ENCODE results near the gene SRPK2.
"Not testable (repeated sequence)": the region's sequence is repeated elsewhere in the genome, so short reads cannot be mapped to it uniquely, and the experiment has no call there.

Gene SRPK2

DNA sequence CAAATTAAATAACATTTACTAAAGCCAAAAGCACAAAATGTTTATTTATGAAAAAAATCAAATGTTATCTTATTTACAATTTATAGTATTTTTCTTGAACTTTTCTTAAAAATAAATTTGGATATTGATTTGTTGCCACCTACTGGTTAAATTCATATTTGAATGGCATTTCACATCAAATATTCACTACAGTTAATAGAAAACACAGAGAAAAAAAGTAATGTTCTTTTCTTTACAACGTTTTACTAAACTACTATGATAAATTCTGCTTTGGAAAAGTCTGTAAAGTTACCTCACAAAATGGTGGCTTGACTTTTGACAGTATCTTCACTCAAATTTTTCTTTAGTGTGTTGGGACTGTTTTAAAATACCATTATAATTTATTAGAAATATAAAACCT, 52.7 kb downstream of the SRPK2 start:
- DNase-seq: peak in 1 of 2 experiments; percentile 15

DNA sequence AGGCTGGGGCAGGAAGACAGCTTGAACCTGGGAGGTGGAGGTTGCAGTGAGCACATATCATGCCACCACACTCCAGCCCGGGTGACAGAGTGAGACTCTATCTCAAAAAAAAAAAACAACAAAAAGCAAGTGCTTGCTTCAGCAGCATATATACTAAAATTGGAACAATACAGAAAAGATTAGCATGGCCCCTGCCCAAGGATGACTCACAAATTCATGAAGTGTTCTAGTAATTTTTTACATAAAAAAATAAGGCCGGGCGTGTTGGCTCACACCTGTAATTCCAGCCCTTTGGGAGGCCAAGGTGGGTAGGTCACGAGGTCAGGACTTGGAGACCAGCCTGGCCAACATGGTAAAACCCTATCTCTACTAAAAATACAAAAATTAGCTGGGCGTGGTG, 56.1 kb downstream of the SRPK2 start:
- DNase-seq: not testable (repeated sequence)

DNA sequence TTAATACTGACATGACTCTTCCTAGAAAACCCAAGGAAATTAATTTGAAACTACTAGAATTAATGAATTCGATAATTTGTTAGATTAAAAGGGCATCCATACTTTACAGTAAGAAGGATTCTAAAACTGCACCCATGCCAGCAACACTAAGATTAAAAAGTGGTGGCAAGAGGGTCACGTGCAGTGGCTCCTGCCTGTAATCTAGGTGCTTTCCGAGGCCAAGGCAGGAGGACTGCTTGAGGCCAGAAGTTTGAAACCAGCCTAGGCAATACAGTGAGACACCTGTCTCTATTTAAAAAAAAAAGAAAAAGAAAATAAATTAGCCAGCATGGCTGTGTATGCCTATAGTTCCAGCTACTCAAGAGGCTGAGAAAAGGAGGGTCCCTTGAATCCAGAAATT, 58.2 kb downstream of the SRPK2 start:
- no peak for DNase-seq

DNA sequence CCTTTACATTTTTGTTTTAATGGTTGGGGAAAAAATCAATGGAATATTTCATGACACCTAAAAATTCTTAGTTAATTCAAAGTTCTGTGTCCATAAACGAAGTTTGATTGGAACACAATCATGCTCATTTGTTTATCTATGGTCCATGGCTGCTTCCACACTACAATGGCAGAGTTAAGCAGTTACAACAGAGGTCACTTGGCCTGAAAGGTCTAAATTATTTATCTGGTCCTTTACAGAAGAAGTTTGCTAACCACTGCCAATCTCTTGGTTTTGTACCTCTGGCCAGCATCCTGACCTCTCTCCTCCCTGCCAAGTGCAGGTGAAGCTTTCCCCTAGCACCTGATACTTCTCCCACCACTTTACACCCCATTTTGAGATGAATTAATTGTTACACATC, 61.5 kb downstream of the SRPK2 start:
- no peak for DNase-seq

DNA sequence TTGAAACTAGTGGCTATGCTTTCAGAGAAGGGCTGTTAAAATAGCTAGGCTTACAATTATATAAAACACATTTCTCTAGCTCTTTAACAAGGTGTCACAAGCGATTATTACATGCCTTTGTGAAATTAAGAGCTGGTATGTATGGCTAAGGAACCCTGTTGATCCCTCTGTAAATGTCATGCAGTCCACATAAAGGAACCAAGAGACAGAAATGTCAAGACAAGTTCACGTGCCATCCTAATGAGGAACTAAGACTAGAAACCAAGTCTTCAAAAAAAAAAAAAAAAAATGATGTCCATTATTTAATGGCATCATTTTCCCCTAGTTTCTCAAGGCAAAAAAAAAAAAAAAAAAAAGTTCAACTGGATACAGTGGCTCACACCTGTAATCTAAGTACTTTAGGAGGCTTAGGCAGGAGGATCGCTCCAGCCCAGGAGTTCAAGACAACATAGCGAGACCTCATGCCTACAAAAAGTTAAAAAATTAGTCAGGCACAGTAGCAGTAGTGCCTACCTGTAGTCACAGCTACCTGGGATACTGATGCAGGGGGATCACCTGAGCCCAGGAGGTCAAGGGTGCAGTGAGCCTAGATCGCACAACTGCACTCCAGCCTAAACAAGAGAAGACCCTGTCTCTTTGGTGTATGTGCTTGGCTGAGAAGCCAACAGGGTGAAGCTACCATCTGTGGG, 63.4 kb downstream of the SRPK2 start:
- DNase-seq: no peak

DNA sequence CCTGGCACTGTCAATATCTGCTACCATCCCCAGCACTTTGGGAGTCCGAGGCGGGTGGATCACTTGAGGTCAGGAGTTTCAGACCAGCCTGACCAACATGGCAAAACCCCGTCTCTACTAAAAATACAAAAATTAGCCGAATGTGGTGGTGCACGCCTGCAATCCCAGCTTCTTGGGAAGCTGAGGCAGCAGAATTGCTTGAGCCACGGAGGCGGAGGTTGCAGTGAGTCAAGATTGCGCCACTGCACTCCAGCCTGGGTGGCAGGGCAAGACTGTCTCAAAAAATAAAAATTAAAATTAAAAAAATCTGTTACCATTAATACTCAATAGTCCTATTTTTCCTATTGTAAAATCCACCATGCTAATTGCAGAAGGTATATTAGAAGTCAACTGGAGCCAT, 64.1 kb downstream of the SRPK2 start:
- not testable (repeated sequence) for DNase-seq

DNA sequence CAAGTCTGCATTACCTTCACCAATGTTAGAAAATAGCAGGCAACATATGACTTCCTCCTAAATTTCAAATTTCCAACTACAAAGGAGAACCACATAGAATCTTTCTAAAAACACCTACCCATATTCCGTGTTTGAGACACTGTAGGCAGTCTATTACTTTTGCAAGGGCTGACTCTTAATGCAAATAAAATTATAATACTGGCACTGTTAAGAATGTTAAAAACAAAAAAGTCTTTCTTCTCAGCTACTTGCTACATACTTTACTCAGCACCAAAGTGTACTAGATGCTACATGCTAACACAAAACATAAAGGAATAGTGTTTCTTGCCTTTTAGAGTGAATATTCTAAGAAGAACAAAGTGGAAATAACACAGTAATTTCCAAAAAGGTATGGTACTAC, 65.4 kb downstream of the SRPK2 start:
- DNase-seq: no peak

DNA sequence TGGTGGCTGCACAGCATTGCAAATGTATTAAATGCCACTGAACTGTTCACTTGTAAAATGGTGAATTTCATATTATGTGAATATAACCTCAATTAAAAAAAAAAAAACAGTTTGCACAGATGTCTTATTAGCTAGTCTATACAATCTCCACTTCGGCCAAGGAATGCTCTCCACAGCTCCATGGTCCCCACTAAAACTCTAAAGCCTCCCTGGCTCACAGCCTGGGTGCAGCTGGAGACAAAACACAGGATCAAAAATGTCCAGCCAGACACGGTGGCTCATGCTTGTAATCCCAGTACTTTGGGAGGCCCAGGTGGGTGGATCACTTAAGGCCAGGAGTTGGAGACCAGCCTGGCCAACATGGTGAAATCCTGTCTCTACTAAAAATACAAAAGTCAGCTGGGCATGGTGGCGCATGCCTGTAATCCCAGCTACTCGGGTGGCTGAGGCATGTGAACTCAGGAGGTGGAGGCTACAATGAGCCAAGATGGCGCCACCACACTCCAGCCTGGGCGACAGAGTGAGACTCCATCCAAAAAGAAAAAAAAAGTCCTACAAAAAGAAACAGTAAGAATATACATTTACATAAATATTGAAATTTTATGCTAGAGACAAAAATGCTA, 66.0 kb downstream of the SRPK2 start:
- DNase-seq: no peak

DNA sequence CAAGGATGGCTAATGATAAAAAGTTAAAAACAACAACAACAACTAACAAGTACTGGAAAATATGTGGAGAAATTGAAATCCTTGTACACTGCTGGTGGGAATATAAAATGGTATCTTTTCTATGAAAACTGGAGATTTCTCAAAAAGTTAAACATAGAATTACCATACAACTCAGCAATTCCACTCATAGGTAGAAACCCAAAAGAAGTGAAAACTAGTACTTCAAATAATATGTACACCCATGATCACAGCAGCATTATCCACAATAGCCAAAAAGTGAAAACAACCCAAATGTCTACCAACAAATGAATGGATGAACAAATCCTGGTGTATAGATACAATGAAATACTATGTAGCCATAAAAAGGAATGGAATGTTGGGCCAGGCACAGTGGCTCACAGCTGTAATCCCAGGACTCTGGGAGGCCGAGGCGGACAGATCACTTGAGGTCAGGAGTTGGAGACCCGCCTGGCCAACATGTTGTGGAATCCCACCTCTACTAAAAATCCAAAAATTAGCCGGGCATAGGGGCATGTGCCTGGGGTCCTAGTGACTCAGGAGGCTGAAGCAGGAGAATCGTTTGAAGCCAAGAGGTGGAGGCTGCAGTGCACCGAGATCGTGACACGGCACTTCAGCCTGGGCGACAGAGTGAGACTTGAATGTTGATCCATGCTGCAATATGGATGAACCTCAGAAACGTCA, 66.8 kb downstream of the SRPK2 start:
- no peak for DNase-seq

DNA sequence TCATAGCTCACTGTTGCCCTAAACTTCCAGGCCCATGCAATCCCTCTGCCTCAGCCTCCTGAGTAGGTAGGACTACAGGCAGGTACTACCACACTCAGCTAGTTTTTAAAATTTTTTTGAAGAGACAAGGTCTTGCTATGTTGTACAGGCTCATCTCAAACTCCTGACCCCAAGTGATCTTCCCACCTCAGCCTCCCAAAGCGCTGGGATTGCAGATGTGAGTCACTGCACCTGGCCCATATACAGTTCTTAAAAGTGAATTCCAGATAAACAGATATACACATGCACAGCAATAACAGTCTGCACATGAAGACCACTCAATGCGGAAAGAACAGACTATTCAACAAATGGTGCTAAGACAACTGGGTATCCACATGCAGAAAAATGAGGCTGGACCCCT, 67.8 kb downstream of the SRPK2 start:
- DNase-seq: no peak

DNA sequence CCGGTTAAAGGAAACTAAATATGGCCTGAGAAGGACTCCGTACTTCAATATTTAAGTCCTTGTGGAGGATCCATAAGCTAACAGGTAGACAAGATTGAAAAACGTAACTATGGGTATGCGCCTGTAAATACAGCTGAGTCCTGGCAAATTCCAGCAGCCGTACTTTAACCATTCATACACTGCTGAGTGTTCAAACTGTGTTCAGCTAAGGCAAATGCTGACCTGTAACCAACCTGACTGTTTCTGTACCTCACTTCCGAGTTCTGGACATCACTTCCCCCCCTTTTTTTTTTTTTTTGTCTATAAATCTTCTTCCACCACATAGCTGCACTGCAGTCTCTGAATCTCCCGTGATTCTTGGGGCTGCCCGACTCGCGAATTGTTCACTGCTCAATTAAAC, 69.1 kb downstream of the SRPK2 start:
- no peak for DNase-seq

DNA sequence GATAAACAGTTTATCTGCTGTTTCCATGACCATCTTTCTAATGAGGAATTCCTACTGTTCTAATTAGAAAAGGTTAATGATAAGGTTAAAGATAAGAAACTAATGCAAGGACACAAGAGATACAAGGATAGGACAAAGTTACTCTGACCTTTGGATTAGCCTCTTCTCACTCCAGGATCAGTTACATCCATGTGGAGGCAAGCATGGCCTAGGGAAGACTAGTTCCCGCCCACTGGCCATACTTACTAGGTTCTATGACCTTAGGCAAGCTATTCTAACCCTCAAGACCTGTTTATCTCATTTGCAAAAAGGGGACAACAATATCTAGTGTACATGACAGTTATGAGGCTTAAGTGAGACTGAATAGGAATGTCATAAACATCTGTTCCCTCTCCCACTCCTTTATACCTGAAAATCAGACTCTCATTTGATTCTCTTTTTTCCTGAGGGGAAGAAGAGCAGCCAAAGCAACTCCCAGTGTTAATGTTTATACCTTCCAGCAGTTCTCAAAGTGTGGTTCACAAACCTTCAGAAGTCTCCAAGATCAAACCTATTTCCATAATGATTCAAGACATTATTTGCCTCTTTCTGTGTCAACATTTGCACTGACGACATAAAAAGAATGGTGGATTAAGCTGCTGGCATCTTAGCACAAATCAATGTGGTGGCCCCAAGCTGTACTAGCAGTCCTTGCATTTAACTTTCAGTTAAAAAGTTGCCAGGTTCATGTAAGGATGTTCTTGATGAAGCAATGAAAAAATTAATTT, 72.0 kb downstream of the SRPK2 start:
- no peak for DNase-seq

DNA sequence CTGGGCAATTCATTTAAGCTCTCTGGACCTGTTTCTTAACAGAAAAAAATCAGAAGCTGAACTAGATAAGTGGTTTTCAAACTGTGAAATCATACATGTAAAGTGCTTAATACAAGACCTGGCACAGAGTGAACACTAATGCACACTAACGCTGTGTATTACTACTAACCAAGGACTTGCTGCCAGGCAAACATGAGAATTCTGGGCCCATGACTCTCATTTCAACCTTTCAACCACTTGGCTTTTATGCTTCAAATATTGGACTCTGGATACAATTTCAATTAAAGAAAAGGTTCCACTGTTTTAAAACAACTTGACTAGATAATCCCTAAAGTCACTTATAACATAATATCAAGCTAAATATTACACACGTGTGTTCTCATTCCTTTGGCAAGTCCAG, 73.4 kb downstream of the SRPK2 start:
- DNase-seq: no peak

DNA sequence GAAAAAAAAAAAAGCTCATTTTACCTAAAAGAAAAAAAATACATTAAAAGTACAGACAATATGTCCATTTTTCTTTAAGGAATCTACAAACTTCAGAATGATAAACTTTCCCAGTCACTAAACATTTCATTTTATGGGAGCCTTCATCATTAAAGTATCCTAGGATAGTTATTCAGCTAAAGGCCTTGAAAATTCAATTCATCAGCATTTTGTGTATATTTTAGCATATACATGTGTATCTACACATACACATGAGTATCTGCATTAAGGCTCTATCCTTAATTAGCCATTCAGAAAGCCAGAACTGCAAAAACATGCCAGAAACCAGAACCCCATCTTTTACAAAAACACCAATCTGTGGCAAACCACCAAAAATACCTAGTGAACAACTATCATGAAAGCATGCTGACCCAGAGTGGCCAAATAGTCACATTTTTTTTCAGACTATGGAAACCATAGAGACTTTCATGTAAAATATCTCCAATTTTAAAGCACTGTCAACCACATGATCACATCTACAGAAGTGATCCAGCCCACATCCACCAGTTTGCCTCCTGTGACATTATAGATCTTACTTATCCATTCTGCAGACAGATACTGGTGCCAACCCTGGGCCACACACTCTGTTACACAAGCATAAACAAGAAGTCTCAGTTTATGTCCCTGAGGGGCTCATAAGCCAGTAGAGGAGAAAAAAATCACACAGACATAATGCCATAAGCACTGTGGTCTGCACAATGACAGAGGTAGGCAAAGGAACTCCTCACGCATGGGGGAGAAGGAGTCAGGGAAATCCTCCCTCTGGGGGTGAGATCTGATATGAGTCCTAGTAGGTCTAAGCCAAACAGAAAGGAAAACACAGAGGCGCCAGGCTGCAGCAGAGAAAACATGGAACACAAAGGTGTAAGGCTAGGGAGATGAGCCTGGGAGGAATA, 79.2 kb downstream of the SRPK2 start:
- DNase-seq: no peak

DNA sequence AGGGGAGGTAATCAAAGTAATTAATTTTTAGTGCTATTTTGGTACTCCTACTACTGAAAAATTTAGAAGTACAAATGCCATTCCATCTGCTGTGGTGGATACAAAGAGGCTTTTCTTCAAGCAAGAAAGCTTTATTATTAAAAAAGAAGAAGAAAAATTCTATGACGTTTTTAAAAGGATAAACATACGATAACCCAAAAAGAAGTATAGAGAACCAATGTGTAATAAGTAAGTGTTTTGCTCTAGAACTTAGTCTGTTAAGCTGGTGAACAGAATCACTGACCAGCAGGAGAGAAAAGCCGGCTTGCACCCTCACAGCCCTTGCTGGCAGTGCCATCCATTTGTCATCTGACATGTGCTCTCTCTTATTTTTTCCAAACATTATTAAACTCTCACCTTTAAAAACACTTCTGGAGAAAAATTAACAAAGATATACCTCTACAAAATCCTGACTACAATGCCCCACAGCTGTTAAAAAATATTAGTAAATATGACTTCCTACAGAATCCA, 81.5 kb downstream of the SRPK2 start:
- no peak for DNase-seq

DNA sequence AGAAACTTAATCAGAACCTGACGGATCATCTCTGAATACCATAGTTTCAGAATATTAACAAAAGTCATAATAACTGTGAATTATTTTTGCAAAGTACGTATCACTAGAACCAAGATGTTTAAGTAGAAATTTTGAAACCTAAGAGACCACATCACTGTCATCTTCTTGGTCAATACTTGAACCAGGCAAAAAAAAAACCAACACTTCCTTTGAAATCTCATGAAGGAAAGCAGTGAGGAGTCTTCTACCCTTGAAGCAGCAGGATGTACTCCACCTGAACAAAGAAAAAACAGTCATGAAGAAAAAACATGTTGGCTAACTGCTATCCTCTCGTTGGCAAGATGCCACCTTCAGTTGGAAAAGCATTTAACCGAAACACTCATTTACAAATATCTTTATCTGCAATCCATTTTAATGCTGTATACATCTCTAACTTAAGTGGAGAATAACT, 82.4 kb downstream of the SRPK2 start:
- no peak for DNase-seq

DNA sequence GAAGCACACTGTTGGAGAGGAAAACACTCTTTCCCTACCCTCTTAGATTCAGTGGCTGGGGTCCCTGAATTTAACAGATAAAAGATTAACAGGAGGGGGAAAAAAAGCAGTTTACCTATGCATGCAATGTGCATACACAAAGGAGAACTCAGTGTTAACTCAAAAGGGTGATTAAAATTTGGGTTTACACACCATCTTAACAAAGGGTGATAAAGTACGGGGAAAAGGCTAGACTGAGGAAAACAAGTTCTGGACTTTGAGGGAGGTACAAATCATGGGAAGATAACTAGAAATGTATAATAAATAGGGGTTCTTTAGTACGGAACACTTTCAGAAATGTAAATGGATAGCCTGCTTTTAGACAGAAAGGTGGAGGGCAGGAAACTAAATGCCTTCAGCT, 83.1 kb downstream of the SRPK2 start:
- DNase-seq: no peak

DNA sequence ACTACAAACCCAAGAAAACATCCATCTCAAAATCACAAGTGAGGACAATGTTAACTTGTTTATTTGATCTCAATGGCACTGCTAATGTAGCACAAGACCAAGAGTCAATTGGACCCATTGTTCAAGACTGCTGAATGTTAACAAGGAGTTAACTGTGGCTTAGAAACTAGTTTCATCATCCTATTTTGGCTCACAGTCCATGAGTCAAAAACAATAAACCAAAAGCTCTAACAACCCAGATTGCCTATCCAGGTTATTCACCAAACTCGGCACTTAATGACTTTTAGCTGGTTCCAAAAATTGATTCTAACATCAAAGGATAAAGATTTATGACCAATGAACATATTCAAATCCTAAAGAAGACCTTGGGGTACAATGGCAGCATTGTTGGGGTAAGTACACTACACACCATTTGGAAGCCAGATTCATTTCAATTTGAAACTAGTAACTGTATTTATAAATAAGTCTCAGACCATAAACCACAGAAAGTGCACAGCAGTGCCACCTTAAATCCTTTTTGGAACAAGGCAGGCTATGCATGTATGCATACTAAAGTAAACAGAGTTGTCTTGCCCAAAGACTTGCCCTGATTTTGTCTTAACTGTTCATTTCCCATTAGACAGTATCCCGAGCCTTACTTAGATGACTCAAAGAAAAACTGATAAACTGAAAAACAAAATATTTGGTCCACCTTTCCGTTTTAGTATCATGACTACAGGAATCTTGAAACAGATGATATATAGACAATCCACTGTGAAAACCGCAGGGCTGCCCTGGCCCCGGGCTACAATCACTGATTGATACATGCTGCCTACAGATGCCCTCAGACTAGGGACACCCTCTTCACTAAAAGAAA, 84.5 kb downstream of the SRPK2 start:
- no peak for DNase-seq

DNA sequence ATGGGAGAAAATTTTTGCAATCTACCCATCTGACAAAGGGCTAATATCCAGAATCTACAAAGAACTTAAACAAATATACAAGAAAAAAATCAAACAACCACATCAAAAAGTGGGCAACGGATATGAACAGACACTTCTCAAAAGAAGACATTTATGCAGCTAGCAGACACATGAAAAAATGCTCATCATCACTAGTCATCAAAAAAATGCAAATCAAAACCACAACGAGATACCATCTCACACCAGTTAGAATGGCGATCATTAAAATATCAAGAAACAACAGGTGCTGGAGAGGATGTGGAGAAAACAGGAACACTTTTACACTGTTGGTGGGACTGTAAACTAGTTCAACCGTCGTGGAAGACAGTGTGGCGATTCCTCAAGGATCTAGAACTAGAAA, 88.1 kb downstream of the SRPK2 start:
- DNase-seq: not testable (repeated sequence)

DNA sequence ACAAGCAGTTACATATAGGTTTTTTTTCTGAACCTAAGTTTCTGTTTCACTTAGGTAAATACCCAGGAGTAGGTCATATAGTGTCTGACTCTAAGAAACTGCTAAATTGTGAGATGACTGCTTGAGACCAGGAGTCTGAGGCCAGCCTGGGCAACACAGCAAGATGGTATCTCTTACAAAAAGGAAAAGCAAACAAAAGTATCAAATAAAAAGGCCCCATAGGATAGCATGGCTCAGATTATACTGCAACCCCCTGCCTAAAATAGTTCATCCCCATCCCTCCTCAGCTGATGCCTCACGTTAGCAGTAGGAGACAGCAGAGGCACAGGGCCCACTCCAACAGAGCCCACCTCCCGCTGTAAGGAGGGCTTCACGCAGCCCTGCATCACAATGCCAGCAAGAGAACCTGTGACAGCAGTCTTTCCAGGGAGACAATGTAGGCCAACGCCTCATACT, 90.3 kb downstream of the SRPK2 start:
- no peak for DNase-seq

DNA sequence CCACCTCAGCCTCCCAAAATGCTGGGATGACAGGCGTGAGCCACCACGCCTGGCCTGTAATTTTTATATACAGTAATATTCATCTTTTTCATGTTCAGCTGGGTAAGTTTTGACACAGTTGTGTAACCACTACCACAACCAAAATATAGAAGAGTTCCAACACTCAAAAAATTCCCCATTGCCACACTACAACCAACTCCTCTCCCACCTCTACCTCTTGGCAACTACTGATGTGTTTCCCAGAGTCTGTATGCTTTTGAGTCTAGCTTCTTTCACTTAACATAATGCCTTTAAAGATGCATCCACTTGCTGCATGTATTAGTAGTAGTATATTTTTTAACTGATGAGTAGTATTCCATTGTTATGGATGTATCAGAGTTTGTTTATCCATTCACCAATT, 90.7 kb downstream of the SRPK2 start:
- DNase-seq: no peak
